ENCODE measurements around the gene NEMP1. TPM values are rescaled to one million over a fixed set of nuclear protein-coding genes. Genes with fewer than 3 reads are reported as not detected.
"Not testable (repeated sequence)": the region's sequence is repeated elsewhere in the genome, so short reads cannot be mapped to it uniquely, and the experiment has no call there.

The NEMP1 gene
- total RNA-seq, 1 experiment from 2014 or later: 63.2 TPM

DNA sequence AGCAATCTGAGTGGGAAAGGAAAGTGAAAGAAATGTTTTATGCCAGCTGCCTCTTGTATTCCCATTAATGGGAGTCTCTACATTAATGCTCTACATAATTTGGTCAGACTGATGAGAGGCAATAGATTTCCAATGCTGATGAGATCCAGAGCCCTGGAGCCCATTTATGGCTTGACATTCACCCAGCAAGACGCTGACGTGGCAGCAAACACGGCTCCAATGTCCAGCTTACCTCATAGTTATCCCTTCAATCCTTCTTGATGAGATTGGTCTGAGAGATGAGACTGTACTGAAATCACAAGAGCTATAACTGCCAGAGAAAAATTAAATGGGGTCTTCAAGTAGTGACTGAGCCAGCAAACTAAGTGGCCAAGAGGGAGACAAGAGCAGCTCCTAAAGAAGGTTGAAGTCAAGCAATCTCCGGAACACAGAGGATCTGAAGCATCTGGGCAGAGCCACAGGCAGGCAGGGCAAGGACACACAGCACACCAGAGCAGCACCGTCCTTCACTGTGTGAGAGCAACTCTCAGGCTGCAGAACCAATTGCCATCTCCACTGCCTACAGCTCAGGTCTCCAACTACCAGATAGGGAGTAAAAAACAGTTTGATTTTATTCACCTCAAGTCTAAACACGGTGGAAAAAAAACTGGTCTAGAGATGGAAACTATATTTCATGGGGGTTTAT is 21.4 kb downstream of the NEMP1 start:
- H3K36me3 Mint-ChIP-seq (ENCODE audit: insufficient read depth, unreplicated experiment): peaks cover 9% of the 10 kb centered on the region
- H3K27ac Mint-ChIP-seq (ENCODE audit: unreplicated experiment): no peak overlapping the region
- no peaks in the 10 kb centered on the region for H3K27me3 Mint-ChIP-seq (ENCODE audit: unreplicated experiment)
- CTCF ChIA-PET: interaction anchor here (1.7 kb wide), 1 partner anchor 22 kb away, joined by 3 read pairs; no protein-coding TSS in a partner anchor
- intact Hi-C loops (cut with micrococcal nuclease; ENCODE audit: unreplicated experiment): no loop called here
- H3K4me1 Mint-ChIP-seq (ENCODE audit: low read depth, unreplicated experiment): no peaks in the 10 kb centered on the region
- no TSS peak for BruUV-seq (replicated peaks)
- DNase-seq: no peak
- no peak for TF ChIP-seq CTCF (IDR thresholded peaks at IDR 0.05; ENCODE audit: unreplicated experiment)
- H3K4me3 Mint-ChIP-seq (ENCODE audit: low read depth, unreplicated experiment): no peak overlapping the region
- no peaks in the 10 kb centered on the region for H3K9me3 Mint-ChIP-seq (ENCODE audit: low read depth, unreplicated experiment)

- Mint-ChIP-seq H3K9me3 (ENCODE audit: low read depth, unreplicated experiment) (no peaks in the 10 kb centered on the region), H3K27me3 (ENCODE audit: unreplicated experiment) (no peaks in the 10 kb centered on the region), H3K4me3 (ENCODE audit: low read depth, unreplicated experiment) (no peak overlapping the region), H3K4me1 (ENCODE audit: low read depth, unreplicated experiment) (no peaks in the 10 kb centered on the region), H3K36me3 (ENCODE audit: insufficient read depth, unreplicated experiment) (peaks cover 9% of the 10 kb centered on the region), H3K27ac (ENCODE audit: unreplicated experiment) (no peak overlapping the region)
- BruUV-seq (replicated peaks): no TSS peak
- intact Hi-C loops (cut with micrococcal nuclease; ENCODE audit: unreplicated experiment): no loop called here
- TF ChIP-seq CTCF (IDR thresholded peaks at IDR 0.05; ENCODE audit: unreplicated experiment): no peak
- CTCF ChIA-PET: interaction anchor here (1.7 kb wide), 1 partner anchor 23 kb away, joined by 3 read pairs; no protein-coding TSS in a partner anchor
- DNase-seq: no peak
These were observed 22.8 kb downstream of the NEMP1 start for GRCh38 chr12:57055824-57056223.

- H3K27ac Mint-ChIP-seq (ENCODE audit: unreplicated experiment); CTCF ChIA-PET; DNase-seq; H3K9me3 Mint-ChIP-seq (ENCODE audit: low read depth, unreplicated experiment); BruUV-seq (replicated peaks); H3K4me3 Mint-ChIP-seq (ENCODE audit: low read depth, unreplicated experiment); H3K27me3 Mint-ChIP-seq (ENCODE audit: unreplicated experiment); H3K36me3 Mint-ChIP-seq (ENCODE audit: insufficient read depth, unreplicated experiment); H3K4me1 Mint-ChIP-seq (ENCODE audit: low read depth, unreplicated experiment); intact Hi-C loops (cut with micrococcal nuclease; ENCODE audit: unreplicated experiment): not testable (repeated sequence)
These were observed 24.7 kb downstream of the NEMP1 start for GRCh38 chr12:57053901-57054300.

- H3K36me3 Mint-ChIP-seq (ENCODE audit: insufficient read depth, unreplicated experiment); H3K27me3 Mint-ChIP-seq (ENCODE audit: unreplicated experiment); BruUV-seq (replicated peaks); H3K4me3 Mint-ChIP-seq (ENCODE audit: low read depth, unreplicated experiment); intact Hi-C loops (cut with micrococcal nuclease; ENCODE audit: unreplicated experiment); H3K9me3 Mint-ChIP-seq (ENCODE audit: low read depth, unreplicated experiment); H3K27ac Mint-ChIP-seq (ENCODE audit: unreplicated experiment); DNase-seq: not testable (repeated sequence)
- peaks cover 16% of the 10 kb centered on the region for H3K4me1 Mint-ChIP-seq (ENCODE audit: low read depth, unreplicated experiment)
- CTCF ChIA-PET: interaction anchor here (1.0 kb wide), 1 partner anchor 66 kb away, joined by 3 read pairs; no protein-coding TSS in a partner anchor
These were observed 25.4 kb downstream of the NEMP1 start for GRCh38 chr12:57053146-57053545.

- Mint-ChIP-seq H3K4me1 (ENCODE audit: low read depth, unreplicated experiment) (peaks cover 16% of the 10 kb centered on the region), H3K36me3 (ENCODE audit: insufficient read depth, unreplicated experiment) (peaks cover 4% of the 10 kb centered on the region), H3K4me3 (ENCODE audit: low read depth, unreplicated experiment) (no peak overlapping the region), H3K27ac (ENCODE audit: unreplicated experiment) (no peak overlapping the region), H3K9me3 (ENCODE audit: low read depth, unreplicated experiment) (no peaks in the 10 kb centered on the region), H3K27me3 (ENCODE audit: unreplicated experiment) (peaks cover 17% of the 10 kb centered on the region)
- CTCF ChIA-PET: interaction anchor here (0.5 kb wide), 1 partner anchor 37 kb away, joined by 5 read pairs; no protein-coding TSS in a partner anchor
- no peak for TF ChIP-seq CTCF (IDR thresholded peaks at IDR 0.05; ENCODE audit: unreplicated experiment)
- DNase-seq: no peak
- BruUV-seq (replicated peaks): no TSS peak
- intact Hi-C loops (cut with micrococcal nuclease; ENCODE audit: unreplicated experiment): no loop called here
These were observed 27.6 kb downstream of the NEMP1 start for GRCh38 chr12:57051011-57051410.
